ENCODE results near the gene ZIC1.

The ZIC1 gene

DNA sequence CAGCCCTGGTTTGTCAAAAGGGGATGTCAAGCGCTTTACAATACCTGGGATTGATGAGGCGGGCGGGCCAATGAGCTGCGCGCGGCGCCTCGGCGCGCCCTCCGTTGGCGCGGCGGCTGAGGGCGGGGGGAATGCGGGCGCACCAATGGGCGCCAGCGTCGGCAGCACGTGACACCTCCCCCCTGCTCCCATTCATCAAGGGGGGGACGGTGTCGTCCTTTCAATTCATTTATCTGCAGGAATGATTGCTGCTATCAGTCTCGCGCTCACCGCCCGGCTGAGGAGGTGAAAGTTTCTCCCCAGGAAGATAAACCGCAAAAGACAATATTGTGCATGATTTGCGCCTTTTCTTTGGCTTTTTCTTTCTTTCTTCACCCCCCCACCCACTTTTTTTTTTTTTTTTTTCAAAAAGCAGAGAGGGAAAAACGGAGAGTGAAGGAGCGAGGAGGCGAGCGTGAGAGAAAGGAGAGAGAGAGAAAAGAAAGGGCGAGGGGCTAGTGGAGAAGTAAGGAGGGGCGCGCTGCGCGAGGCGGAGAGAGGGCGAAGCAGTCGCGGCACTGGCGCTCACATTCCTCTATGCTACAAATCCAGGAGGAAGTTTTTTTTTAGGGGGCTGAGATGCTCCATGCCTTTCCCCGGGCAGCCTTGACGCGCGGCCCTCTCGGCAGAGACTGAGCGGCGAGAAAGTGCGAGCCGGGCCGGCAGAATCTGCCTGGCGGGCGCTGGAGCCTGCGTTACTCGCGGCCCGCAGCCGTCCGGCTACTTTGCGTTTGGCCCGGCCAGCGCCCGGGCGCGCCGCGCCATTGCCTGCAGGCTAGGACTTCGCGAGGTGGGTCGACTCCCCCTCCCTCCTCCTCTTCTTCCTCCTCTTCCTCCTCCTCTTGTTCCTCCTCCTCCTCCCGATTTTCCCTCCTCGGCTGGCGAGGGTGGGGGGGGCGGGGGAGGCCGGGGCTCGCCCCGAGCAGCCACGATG, at the start of gene ZIC1:
ZIC1 (plus strand) TSS at position 223 of the 973 bp plus-strand sequence; CDS start at position 971, 748 bp downstream.
- peak; percentile 74 for DNase-seq

DNA sequence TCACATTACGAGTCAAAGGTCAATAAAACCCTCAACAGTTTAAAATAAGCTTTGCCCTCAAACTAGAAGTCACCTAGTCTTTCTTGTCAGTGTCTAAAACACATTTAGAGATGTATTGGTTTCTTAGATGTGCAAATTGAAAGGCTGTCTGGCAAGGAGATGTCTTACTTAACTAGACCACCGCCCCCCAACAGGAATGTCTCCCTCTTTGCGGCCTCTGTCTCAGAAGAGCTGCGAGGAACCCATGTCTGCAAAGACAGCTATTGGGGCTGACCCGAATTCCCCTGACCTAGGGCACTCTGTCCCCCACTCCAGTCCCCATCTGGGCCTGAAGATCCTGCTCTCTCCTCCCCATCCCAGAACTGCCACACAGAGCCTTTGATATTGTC, 49.1 kb upstream of the ZIC1 start:
- DNase-seq = no peak

- no peak for DNase-seq
These were observed 48.3 kb upstream of the ZIC1 start for GRCh38 chr3:147360646-147361453.

GRCh38 chr3:147361454-147362420, 47.4 kb upstream of the ZIC1 start:
- DNase-seq = no peak

GRCh38 chr3:147364771-147365170, 44.4 kb upstream of the ZIC1 start:
- DNase-seq = no peak

DNA sequence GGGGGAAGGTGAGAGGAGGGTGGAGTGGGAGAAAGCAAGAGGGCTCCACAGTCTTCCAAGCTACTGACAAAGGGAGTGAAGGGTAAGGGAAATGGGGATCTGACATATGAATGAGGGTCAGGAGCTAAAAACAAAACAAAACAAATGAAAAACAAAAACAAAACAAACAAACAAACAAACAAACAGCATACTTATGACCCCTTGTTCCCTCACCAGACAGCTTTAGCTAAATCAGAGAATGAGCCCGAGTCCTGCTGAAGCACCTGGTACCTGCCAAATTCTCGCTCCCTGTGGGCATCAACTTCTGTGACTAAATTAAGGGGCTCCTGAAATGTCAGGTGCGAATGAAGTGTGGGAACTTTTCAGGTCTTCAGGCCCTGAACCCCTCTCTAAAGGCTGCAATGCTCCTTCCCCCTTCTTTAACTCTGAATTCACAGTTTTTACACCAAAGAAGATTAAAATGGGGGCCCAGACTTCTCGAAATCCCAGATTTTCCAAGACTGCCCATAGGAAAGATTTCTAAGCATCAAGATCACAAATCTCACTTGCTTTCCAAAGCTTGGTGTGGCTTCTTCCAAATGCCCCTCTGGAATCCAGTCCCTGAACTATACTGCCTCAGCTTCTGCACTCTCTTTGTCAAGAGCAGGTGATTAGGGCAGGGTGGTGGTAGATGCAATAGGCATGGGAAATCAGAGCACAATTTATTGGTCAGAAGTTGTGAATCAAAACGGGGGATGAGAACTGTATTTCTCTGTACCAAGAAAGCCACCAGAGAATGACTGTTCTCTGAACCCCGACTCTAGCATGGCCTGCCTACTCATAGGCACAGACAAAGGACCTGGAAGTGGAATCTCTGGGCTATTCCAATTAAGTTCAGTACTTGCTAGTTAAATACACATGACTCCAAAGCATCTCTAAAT, 43.7 kb upstream of the ZIC1 start:
- DNase-seq = no peak

DNA sequence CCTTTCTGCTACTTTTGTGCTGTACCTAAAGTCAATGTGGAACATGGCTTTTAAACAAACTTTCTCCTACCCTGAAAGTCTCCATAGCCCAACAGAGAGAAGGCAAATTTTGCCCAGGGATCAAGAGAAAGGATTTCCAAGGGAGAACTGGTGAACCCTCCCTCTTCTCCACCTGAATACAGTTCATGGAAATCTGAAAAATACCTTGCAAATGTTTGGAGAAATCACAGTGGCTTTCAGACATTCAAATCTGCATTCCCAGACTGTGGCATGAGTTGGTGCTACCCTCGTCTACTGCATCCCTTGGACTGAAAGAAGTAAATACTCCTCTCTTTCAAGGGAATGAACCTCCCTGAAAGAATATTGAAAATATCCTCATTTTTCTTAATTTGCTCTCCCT, 41.5 kb upstream of the ZIC1 start:
- DNase-seq = no peak

DNA sequence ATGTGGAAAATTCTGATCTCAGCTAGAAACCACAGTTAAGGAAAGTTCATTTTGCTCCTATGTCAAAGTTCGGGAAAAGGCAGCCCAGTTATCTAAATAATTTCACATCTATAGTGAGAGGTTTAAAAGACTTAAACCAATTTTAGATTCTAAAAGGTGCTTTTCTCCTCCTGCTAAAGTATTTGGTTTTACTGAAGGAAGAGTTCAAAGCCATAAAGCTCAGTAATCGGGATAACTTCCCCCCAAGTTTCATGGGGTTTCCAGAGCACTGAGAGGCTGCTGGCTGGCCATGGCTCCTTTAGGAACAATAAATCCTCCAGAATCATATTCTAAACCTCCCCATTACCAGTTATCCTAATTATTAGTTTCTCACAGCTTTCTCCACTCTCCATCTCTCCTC, 41.0 kb upstream of the ZIC1 start:
- no peak for DNase-seq

DNA sequence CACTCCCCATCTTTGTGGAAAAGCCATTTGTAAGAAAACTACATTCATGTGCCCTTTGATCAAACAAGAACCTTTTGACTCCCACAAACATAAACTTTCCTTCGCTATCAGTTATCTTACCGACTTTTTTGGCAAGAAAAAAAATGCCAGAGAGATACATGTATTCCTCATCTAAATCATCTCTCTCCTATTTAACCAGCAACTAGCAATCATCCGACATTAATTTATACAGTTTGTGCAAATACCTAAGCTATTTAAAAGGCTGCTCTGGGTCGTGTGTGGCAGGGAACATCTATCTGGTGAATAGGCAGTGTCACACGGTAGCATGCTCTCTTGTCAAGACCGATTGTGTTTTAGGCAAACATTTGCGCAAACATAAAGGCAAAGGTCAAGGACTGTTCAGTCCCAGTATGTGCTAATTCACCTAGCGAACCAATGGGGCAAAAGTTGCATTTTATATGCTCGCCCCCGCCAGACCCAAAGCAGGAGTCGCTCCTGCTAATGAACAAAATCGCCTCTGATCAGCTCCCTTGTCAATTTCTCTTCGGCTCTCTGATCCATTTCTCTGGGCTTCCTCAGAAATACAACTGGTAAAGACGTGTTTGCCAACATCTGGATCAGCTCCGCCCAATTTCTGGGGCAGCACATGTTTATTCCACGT, 40.5 kb upstream of the ZIC1 start:
- DNase-seq = no peak

DNA sequence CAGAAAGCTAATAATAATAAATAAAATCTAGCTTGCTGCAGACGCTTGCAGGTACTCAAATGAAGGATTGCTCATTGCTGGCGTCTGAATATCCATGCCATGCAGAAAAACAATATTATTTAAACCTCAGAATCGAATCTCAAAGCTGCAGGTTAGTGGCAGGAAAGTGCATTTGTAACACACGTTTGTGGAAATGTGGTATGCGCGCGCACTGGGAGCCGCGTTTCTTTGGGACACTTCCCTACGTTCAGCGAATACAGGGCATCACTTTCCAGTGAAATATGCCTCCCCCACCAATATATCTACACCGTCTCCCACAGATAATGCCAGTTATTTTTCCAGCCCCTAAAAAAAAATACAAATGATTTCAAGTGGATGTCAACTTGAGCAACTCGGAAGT, 39.9 kb upstream of the ZIC1 start:
- DNase-seq = no peak

- DNase-seq = no peak
These were observed 39.5 kb upstream of the ZIC1 start for GRCh38 chr3:147369661-147370123.

- DNase-seq = no peak
These were observed 38.8 kb upstream of the ZIC1 start for GRCh38 chr3:147370349-147370748.

- DNase-seq = no peak
These were observed 38.0 kb upstream of the ZIC1 start for GRCh38 chr3:147371140-147371539.

- DNase-seq = no peak
These were observed 37.3 kb upstream of the ZIC1 start for GRCh38 chr3:147371771-147372340.

DNA sequence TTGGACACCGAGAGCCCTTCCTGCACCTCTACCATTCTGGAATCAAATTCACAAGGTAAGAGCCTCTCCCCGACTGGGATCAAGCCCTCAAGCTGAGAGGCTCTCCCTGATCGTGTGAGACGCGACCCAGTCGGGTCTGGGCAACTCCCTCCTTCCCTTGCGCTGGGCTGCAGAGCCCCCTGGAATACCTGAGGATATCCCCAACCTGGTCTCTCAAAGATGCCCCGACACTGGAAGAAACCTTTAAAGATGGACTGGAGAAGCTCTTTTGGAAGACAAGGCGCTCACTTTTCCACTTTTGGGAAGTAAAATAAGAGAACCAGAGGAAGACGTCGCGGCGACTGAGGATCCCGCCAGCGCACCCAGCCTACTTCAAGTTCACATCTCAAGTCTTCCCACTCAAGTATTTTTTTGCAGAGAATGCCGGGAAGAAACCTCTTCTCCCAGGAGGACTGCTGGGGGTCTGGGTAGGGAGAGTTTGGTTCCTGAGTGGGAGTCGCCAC, 36.6 kb upstream of the ZIC1 start:
- DNase-seq = no peak

DNA sequence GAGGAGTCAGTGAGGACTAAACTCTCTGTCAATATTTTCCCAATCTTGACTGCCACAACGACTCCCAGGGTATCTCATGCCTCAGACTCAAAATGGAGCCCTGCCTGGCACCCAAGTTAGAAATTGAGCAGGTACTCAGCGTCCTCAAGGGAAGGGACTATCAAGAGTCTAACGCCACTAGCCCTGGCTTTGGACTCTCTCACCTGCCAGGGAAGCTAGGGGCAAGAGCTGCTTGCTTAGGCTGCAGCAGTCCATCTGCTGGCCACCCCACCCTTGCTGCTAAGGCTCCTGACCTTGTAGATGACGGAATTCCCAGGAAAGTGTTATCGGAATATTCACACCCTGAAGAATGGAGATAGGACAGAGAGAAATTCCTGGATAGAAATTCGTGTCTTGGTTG, 35.9 kb upstream of the ZIC1 start:
- DNase-seq = no peak

DNA sequence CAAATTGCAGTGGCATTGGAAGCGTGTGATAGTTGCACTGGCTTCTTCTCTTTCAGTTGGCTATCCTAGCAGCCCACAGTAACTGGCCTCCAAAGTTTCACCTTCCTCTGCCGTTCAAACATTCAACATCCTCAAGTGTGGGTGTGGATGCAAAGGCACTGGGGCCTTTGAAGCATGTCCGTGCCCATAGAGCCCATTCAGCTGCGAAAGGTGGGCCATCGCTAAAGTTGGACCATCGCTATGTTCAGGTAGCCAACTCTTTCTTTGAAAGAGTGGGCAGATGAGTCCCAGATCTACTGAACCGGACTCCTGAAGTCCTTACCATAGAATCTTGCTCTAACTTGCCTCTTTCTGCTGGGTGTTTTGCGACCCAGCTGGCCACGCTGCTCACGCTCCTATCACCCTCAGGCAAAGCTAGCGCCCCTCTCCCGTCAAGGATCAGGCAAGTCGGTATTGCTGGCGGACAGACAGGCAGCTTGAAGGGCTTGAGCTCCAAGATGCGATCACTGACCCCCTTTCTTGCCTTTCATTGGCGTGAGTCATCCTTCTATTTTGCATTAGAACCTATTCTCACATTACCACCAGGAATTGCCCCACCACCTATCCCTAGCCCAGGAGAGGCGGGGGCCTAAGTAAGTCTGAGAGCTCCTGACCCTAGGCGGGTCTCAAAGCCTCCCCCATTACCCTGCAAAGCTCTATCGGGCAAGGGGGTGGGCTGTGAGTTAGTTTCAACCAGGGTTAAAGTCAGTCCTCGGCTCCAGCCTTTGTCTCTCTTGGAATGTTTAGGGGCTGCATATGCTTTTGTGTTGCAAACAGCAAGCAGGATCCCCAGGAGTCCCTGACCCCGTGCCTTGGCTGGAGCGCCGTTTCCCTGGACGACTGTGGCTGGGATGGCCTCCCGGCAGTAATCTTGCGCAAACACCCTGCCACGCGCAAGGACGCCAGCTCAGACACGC, 31.5 kb upstream of the ZIC1 start:
- no peak for DNase-seq

- no peak for DNase-seq
These were observed 29.5 kb upstream of the ZIC1 start for GRCh38 chr3:147379651-147380050.

DNA sequence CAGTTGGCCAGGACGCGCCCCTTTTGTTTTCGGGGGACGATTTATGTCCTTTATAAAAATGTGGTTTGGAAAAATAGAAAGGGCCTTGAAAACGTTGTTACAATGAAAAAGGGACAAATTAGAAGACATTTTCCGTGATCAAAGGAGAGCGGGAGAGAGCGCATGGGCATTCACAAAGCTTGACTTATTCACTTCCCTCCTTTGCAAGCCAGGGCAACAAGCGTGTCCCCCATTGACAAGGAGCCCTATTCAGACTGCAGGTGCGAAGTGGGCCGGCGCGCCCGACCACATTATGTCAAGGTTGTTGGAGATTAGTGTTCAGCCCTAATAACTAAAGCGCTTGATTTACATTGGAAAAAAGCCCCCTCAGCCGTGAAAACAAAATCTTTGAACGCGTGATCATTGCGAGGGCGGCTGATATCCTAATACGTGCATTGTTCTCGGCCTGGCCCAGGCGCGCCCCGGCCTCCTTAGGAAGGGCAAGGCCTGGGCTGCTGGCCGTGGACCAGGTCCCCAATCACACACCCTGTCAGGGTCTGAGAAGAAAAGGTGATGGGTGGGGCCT, 28.7 kb upstream of the ZIC1 start:
- no peak for DNase-seq
